ENCODE results near the gene IGFL2.

IGFL2 gene

GRCh38 chr19:46113726-46114125, 34.3 kb upstream of the IGFL2 start:
- H3K4me2 ChIP-seq (ENCODE audit: insufficient read depth, low read length): no peak overlapping the region
- no peaks in the 10 kb centered on the region for H3K4me1 ChIP-seq (ENCODE audit: insufficient read depth, low read length)
- no peak overlapping the region for H3K9ac ChIP-seq (ENCODE audit: low read depth, low read length)
- H3K4me3 ChIP-seq (ENCODE audit: low read depth in 1 of 2, low read length in 2 of 2): no peak overlapping the region
- no peak overlapping the region for H3K27ac ChIP-seq (ENCODE audit: low read length)
- no peak for DNase-seq
- no peaks in the 10 kb centered on the region for H3K36me3 ChIP-seq (ENCODE audit: insufficient read depth, low read length)
- ATAC-seq (ENCODE audit: insufficient read depth, low read depth): no peak
- H3K9me3 ChIP-seq (ENCODE audit: insufficient read depth, low read length, severe bottlenecking): no peaks in the 10 kb centered on the region
- peaks cover 16% of the 10 kb centered on the region for H3K27me3 ChIP-seq (ENCODE audit: insufficient read depth, low read length, poor library complexity)
- no peak overlapping the region for H2AFZ ChIP-seq (ENCODE audit: low read depth, low read length)
- H3K79me2 ChIP-seq (ENCODE audit: insufficient read depth, low read length): no peaks in the 10 kb centered on the region
- H4K20me1 ChIP-seq (ENCODE audit: insufficient read depth, low read length): no peaks in the 10 kb centered on the region
- TF ChIP-seq EZH2 (IDR thresholded peaks at IDR 0.05; ENCODE audit: borderline replicate concordance, low read depth, low read length, severe bottlenecking): no peak
- TF ChIP-seq, protein P1, sequence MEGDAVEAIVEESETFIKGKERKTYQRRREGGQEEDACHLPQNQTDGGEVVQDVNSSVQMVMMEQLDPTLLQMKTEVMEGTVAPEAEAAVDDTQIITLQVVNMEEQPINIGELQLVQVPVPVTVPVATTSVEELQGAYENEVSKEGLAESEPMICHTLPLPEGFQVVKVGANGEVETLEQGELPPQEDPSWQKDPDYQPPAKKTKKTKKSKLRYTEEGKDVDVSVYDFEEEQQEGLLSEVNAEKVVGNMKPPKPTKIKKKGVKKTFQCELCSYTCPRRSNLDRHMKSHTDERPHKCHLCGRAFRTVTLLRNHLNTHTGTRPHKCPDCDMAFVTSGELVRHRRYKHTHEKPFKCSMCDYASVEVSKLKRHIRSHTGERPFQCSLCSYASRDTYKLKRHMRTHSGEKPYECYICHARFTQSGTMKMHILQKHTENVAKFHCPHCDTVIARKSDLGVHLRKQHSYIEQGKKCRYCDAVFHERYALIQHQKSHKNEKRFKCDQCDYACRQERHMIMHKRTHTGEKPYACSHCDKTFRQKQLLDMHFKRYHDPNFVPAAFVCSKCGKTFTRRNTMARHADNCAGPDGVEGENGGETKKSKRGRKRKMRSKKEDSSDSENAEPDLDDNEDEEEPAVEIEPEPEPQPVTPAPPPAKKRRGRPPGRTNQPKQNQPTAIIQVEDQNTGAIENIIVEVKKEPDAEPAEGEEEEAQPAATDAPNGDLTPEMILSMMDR (IDR thresholded peaks at IDR 0.05; ENCODE audit: borderline replicate concordance, extremely low read depth, low read length, poor library complexity, severe bottlenecking): no peak

DNA sequence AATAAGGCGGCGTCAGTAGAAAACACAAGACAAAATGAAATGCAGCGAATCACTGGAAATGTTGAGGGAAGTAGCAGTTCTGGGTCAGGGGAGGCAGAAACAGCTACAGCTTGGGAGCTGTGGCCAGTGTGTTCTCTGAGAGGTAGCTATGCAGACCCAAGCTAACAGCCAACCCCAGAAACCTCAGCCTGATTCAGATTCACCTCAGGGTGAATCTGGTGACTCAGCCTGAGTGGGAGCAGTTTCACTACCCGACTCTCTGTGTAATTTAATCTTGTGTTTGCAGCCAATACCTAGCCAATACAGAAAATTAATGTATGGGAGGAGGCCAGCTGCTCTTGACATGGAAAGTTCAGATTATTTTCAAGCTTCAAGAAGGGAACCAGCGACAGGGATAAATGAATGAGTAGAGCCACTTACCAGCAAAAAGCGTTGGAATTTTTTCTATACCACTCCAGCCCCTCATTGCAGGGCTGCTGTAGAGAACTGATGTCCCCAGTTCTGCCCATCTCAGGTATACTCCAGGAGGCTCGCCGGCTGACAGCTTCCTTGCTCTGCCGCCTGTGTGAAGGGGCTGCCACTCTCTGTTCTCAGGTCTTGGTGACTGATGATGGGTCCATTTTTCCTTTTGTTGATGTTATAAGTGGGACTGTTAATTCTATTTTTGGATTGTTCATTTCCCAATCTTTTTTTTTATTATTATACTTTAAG, 32.5 kb upstream of the IGFL2 start:
- no peak overlapping the region for H3K9ac ChIP-seq (ENCODE audit: low read depth, low read length)
- H3K36me3 ChIP-seq (ENCODE audit: insufficient read depth, low read length): no peaks in the 10 kb centered on the region

DNA sequence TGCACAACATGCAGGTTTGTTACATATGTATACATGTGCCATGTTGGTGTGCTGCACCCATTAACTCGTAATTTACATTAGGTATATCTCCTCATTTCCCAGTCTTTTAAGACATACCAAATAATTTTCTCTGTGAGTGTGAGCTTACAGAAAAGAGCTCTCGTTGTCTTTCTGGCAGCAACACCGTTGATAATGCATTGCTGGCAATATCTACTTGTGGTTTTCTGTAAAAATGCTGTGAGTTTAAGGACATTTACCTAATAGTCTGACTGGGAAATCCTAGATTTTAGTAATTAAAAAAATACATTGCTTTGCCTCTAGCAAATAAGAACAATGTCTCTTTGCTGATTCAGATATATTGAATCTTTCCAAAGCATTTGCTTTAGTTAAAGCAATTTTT, 31.9 kb upstream of the IGFL2 start:
- TF ChIP-seq EZH2 (IDR thresholded peaks at IDR 0.05; ENCODE audit: borderline replicate concordance, low read depth, low read length, severe bottlenecking): no peak
- TF ChIP-seq, protein P1 (IDR thresholded peaks at IDR 0.05; ENCODE audit: borderline replicate concordance, extremely low read depth, low read length, poor library complexity, severe bottlenecking): no peak
- ATAC-seq (ENCODE audit: insufficient read depth, low read depth): no peak
- H3K4me1 ChIP-seq (ENCODE audit: insufficient read depth, low read length): no peaks in the 10 kb centered on the region
- peaks cover 16% of the 10 kb centered on the region for H3K27me3 ChIP-seq (ENCODE audit: insufficient read depth, low read length, poor library complexity)
- no peaks in the 10 kb centered on the region for H3K79me2 ChIP-seq (ENCODE audit: insufficient read depth, low read length)
- no peaks in the 10 kb centered on the region for H3K36me3 ChIP-seq (ENCODE audit: insufficient read depth, low read length)
- H3K4me2 ChIP-seq (ENCODE audit: insufficient read depth, low read length): no peak overlapping the region
- H3K27ac ChIP-seq (ENCODE audit: low read length): no peak overlapping the region
- H3K9me3 ChIP-seq (ENCODE audit: insufficient read depth, low read length, severe bottlenecking): no peaks in the 10 kb centered on the region
- no peak overlapping the region for H3K4me3 ChIP-seq (ENCODE audit: low read depth in 1 of 2, low read length in 2 of 2)
- H3K9ac ChIP-seq (ENCODE audit: low read depth, low read length): no peak overlapping the region
- H4K20me1 ChIP-seq (ENCODE audit: insufficient read depth, low read length): no peaks in the 10 kb centered on the region
- DNase-seq: no peak
- H2AFZ ChIP-seq (ENCODE audit: low read depth, low read length): no peak overlapping the region

More for the DNA sequence above, 32.5 kb upstream of the IGFL2 start:
- Histone ChIP-seq H3K79me2 (ENCODE audit: insufficient read depth, low read length) (no peaks in the 10 kb centered on the region), H3K4me1 (ENCODE audit: insufficient read depth, low read length) (no peaks in the 10 kb centered on the region), H3K9me3 (ENCODE audit: insufficient read depth, low read length, severe bottlenecking) (no peaks in the 10 kb centered on the region), H3K27ac (ENCODE audit: low read length) (no peak overlapping the region), H3K4me2 (ENCODE audit: insufficient read depth, low read length) (no peak overlapping the region), H4K20me1 (ENCODE audit: insufficient read depth, low read length) (no peaks in the 10 kb centered on the region), H3K4me3 (ENCODE audit: low read depth in 1 of 2, low read length in 2 of 2) (no peak overlapping the region), H3K27me3 (ENCODE audit: insufficient read depth, low read length, poor library complexity) (peaks cover 16% of the 10 kb centered on the region), H2AFZ (ENCODE audit: low read depth, low read length) (no peak overlapping the region)
- ATAC-seq (ENCODE audit: insufficient read depth, low read depth) (no peak), DNase-seq (no peak)
- TF ChIP-seq, protein P1 (IDR thresholded peaks at IDR 0.05; ENCODE audit: borderline replicate concordance, extremely low read depth, low read length, poor library complexity, severe bottlenecking): no peak
- TF ChIP-seq EZH2 (IDR thresholded peaks at IDR 0.05; ENCODE audit: borderline replicate concordance, low read depth, low read length, severe bottlenecking): no peak

Measured in DND-41 (cell line).